ENCODE results near the gene MGRN1.

The MGRN1 gene

GRCh38 chr16:4633910-4634635 lies 9.4 kb downstream of the MGRN1 start:
- no peak for TF ChIP-seq CTCF (IDR thresholded peaks at IDR 0.05; ENCODE audit: insufficient read depth, missing control alignments)
- no peak for FAIRE-seq
- DNase-seq (ENCODE audit: insufficient read length, low spot score), result no peak

- no peak for DNase-seq (ENCODE audit: insufficient read length, low spot score)
- no peak for FAIRE-seq
- TF ChIP-seq CTCF (IDR thresholded peaks at IDR 0.05; ENCODE audit: insufficient read depth, missing control alignments), result no peak
These were observed 10.1 kb downstream of the MGRN1 start for GRCh38 chr16:4634768-4635167.

GRCh38 chr16:4636196-4636595 lies 11.6 kb downstream of the MGRN1 start:
- TF ChIP-seq CTCF (IDR thresholded peaks at IDR 0.05; ENCODE audit: insufficient read depth, missing control alignments), result no peak
- DNase-seq (ENCODE audit: insufficient read length, low spot score) (no peak), FAIRE-seq (no peak)

GRCh38 chr16:4637501-4638166 lies 13.0 kb downstream of the MGRN1 start:
- no peak for TF ChIP-seq CTCF (IDR thresholded peaks at IDR 0.05; ENCODE audit: insufficient read depth, missing control alignments)
- no peak for FAIRE-seq
- no peak for DNase-seq (ENCODE audit: insufficient read length, low spot score)

GRCh38 chr16:4639899-4640509 lies 15.4 kb downstream of the MGRN1 start:
- no peak for TF ChIP-seq CTCF (IDR thresholded peaks at IDR 0.05; ENCODE audit: insufficient read depth, missing control alignments)
- DNase-seq (ENCODE audit: insufficient read length, low spot score) (no peak), FAIRE-seq (no peak)

- no peak for TF ChIP-seq CTCF (IDR thresholded peaks at IDR 0.05; ENCODE audit: insufficient read depth, missing control alignments)
- DNase-seq (ENCODE audit: insufficient read length, low spot score) (no peak), FAIRE-seq (no peak)
These were observed 16.1 kb downstream of the MGRN1 start for GRCh38 chr16:4640572-4641305.
